OCI-LY1 (cell line): ENCODE results near the gene CACNA2D3.

Experiments
- H2AFZ ChIP-seq: fragments of 200-600 bp; sonication (generic), shearing (Covaris generic); 2 replicates; pipeline ENCODE4 v1.6.0; 2014; ENCODE audit warnings: antibody characterized with exemption, mild to moderate bottlenecking, low read length
- H3F3A ChIP-seq: fragments of 200-600 bp; sonication (generic), shearing (Covaris generic); 2 replicates; pipeline ENCODE4 v1.6.0; 2014; ENCODE audit warnings: mild to moderate bottlenecking, antibody characterized with exemption, low read length, moderate library complexity; ENCODE audit not compliant: insufficient read depth
- H3K27ac ChIP-seq: fragments of 200-600 bp; sonication (generic); 2 replicates; pipeline ENCODE4 v1.5.1; 2014; ENCODE audit warnings: low read length, mixed run types, mild to moderate bottlenecking, low read depth; ENCODE audit not compliant: poor library complexity, severe bottlenecking
- H3K27me3 ChIP-seq: fragments of 200-600 bp; sonication (generic); 2 replicates; pipeline ENCODE4 v1.6.0; 2014; ENCODE audit warnings: antibody characterized with exemption, mild to moderate bottlenecking, low read length, moderate library complexity; ENCODE audit not compliant: insufficient read depth
- H3K36me3 ChIP-seq: fragments of 200-600 bp; sonication (generic); 2 replicates; pipeline ENCODE4 v1.6.1; 2014; ENCODE audit warnings: mild to moderate bottlenecking, antibody characterized with exemption, low read length, moderate library complexity, mixed read lengths; ENCODE audit not compliant: insufficient read depth
- H3K4me1 ChIP-seq: fragments of 200-600 bp; sonication (generic); 2 replicates; pipeline ENCODE4 v1.5.1; 2014; ENCODE audit warnings: mild to moderate bottlenecking, low read length, moderate library complexity; ENCODE audit not compliant: insufficient read depth, severe bottlenecking
- H3K4me2 ChIP-seq: fragments of 200-600 bp; sonication (generic), shearing (Covaris generic); 2 replicates; pipeline ENCODE4 v1.6.1; 2014; ENCODE audit warnings: low read length
- H3K4me3 ChIP-seq: fragments of 200-600 bp; sonication (generic); 2 replicates; pipeline ENCODE4 v1.5.1; 2014; ENCODE audit warnings: low read length, low read depth, mild to moderate bottlenecking, mixed read lengths; ENCODE audit not compliant: poor library complexity, severe bottlenecking
- H3K79me2 ChIP-seq: fragments of 200-600 bp; shearing (Covaris generic); 2 replicates; pipeline ENCODE4 v1.6.1; 2016; ENCODE audit warnings: mixed run types, low read length, mixed read lengths; ENCODE audit not compliant: insufficient read depth
- H3K9ac ChIP-seq: fragments of 200-600 bp; sonication (generic), shearing (Covaris generic); 2 replicates; pipeline ENCODE4 v1.6.1; 2014; ENCODE audit warnings: mild to moderate bottlenecking, low read length, mixed read lengths
- H3K9me2 ChIP-seq: fragments of 200-600 bp; sonication (generic), shearing (Covaris generic); 2 replicates; pipeline ENCODE4 v1.6.1; 2014; ENCODE audit warnings: low read depth, mild to moderate bottlenecking, low read length, mixed read lengths
- H3K9me3 ChIP-seq: fragments of 200-600 bp; shearing (Covaris generic); 2 replicates; pipeline ENCODE4 v1.6.1; 2014; ENCODE audit warnings: low read length, mixed read lengths
- H4K20me1 ChIP-seq: fragments of 200-600 bp; sonication (generic), shearing (Covaris generic); 2 replicates; pipeline ENCODE4 v1.6.0; 2016; ENCODE audit warnings: mild to moderate bottlenecking, low read length; ENCODE audit not compliant: insufficient read depth
- EZH2 ChIP-seq: fragments of 200-600 bp; sonication (generic), shearing (Covaris generic); IDR thresholded peaks from 2 replicates; pipeline ENCODE4 v1.8.0; 2017; ENCODE audit warnings: borderline replicate concordance, mixed run types, mild to moderate bottlenecking, antibody characterized with exemption, low read length, moderate library complexity, mixed read lengths
- TF ChIP-seq, protein P1 (sequence below): fragments of 200-600 bp; sonication (generic), shearing (Covaris generic); IDR thresholded peaks from 2 replicates; pipeline ENCODE4 v1.5.1; 2017; ENCODE audit warnings: mild to moderate bottlenecking, antibody characterized with exemption, low read length, moderate library complexity, mixed read lengths

CACNA2D3 gene

DNA sequence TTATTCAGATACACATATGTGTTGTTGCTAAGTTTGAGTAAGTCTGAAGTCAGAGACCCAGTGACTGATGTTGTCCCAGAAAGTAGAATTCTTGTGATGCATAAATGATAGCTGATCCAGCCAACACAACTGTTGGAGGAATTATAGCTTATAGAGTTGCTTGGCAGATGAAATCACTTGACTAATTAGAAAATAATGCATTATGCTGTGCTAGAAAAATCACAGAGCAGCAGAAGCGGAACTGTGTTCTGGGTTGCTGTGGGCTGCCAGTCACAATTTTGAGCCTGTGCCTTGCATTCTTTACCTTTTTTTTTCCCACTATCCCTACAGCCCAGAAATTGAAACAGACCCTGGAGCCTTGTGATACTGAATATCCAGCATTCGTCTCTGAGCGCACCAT, 895.5 kb downstream of the CACNA2D3 start:
- H2AFZ ChIP-seq = no peak overlapping the region
- no peaks in the 10 kb centered on the region for H3K4me1 ChIP-seq
- H3K9me2 ChIP-seq = no peaks in the 10 kb centered on the region
- H3K4me3 ChIP-seq = no peak overlapping the region
- H3K79me2 ChIP-seq = no peaks in the 10 kb centered on the region
- H3K9ac ChIP-seq = no peak overlapping the region
- no peak overlapping the region for H3K4me2 ChIP-seq
- no peaks in the 10 kb centered on the region for H3K9me3 ChIP-seq
- H3K27ac ChIP-seq = no peak overlapping the region
- H3K27me3 ChIP-seq = no peaks in the 10 kb centered on the region
- TF ChIP-seq, protein P1, sequence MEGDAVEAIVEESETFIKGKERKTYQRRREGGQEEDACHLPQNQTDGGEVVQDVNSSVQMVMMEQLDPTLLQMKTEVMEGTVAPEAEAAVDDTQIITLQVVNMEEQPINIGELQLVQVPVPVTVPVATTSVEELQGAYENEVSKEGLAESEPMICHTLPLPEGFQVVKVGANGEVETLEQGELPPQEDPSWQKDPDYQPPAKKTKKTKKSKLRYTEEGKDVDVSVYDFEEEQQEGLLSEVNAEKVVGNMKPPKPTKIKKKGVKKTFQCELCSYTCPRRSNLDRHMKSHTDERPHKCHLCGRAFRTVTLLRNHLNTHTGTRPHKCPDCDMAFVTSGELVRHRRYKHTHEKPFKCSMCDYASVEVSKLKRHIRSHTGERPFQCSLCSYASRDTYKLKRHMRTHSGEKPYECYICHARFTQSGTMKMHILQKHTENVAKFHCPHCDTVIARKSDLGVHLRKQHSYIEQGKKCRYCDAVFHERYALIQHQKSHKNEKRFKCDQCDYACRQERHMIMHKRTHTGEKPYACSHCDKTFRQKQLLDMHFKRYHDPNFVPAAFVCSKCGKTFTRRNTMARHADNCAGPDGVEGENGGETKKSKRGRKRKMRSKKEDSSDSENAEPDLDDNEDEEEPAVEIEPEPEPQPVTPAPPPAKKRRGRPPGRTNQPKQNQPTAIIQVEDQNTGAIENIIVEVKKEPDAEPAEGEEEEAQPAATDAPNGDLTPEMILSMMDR = no peak
- no peak for TF ChIP-seq EZH2
- no peaks in the 10 kb centered on the region for H3K36me3 ChIP-seq
- no peaks in the 10 kb centered on the region for H4K20me1 ChIP-seq
- no peaks in the 10 kb centered on the region for H3F3A ChIP-seq

DNA sequence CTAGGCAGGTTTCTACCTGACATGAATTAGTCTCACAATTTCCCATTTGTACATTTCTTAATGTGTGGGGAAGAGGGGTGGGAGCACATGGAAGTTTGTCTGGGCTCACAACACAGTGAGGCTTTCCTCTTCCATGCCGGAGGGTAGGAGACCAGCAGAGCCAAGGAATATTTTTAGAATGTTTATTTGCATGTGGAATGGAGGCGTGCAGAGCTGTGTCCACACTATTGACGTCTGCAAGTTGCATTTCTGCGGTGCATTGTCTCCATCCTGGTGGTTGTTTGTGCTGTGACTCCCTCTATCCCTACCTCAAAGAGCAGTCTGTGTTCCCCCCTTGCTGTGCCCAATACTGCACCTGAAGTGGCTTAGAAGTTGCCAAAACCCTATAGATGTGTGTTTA, 908.6 kb downstream of the CACNA2D3 start:
- Histone ChIP-seq H3K4me3 (no peak overlapping the region), H3K9me3 (no peaks in the 10 kb centered on the region), H2AFZ (no peak overlapping the region), H3F3A (no peaks in the 10 kb centered on the region), H3K9ac (no peak overlapping the region), H3K27ac (no peak overlapping the region), H3K79me2 (no peaks in the 10 kb centered on the region), H3K27me3 (no peaks in the 10 kb centered on the region), H3K9me2 (no peaks in the 10 kb centered on the region), H3K4me1 (no peaks in the 10 kb centered on the region), H4K20me1 (no peaks in the 10 kb centered on the region), H3K36me3 (no peaks in the 10 kb centered on the region), H3K4me2 (no peak overlapping the region)
- TF ChIP-seq EZH2 = no peak
- TF ChIP-seq, protein P1 = no peak

DNA sequence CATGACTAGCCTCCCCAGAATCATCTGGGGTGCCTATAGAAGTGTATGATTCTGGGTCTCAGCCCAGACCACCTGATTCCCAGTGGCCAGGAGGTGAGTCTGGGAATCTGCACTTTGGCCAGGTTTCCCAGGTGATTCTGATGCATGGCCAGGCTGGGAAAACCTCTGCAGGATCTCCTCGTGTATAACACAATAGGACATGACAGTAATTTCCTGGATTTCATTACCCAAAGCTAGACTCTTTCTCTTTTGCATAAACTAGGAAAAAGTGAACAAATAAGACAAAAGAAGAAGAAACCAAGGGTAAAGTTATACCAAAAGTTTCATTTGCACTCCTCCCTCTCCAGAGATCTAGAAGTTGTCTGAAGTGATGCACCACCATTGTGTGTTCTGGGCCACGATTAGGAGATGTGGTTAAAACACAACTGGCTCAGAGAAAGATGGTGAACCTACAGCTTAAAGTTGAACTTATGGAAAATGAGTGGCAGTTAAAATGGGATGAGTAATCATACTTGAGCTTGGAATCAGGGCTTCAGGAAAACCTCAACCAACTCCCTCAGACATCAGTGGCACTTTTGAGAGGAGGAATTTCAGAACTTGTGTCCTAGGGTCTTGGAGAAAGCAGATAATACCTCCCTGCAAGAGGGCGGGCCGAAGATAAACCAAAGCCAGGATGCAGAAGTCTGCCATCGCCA, 914.7 kb downstream of the CACNA2D3 start:
- H3K9me3 ChIP-seq = no peaks in the 10 kb centered on the region
- no peaks in the 10 kb centered on the region for H3K79me2 ChIP-seq
- TF ChIP-seq, protein P1 = no peak
- TF ChIP-seq EZH2 = no peak
- no peaks in the 10 kb centered on the region for H4K20me1 ChIP-seq
- H3K27ac ChIP-seq = no peak overlapping the region
- no peaks in the 10 kb centered on the region for H3K4me1 ChIP-seq
- no peaks in the 10 kb centered on the region for H3F3A ChIP-seq
- H3K9ac ChIP-seq = no peak overlapping the region
- no peaks in the 10 kb centered on the region for H3K27me3 ChIP-seq
- H2AFZ ChIP-seq = no peak overlapping the region
- no peaks in the 10 kb centered on the region for H3K36me3 ChIP-seq
- no peaks in the 10 kb centered on the region for H3K9me2 ChIP-seq
- no peak overlapping the region for H3K4me2 ChIP-seq
- no peak overlapping the region for H3K4me3 ChIP-seq
